G401 (cell line): ENCODE data around the gene C5. TPM values are rescaled to one million over a fixed set of nuclear protein-coding genes. Genes with fewer than 3 reads are reported as not detected.

ENCODE experiments used
- DNase-seq: peaks from one replicate; pipeline ENCODE4 v3.0.0-alpha.2; 2015; ENCODE audit warnings: low spot score
- in situ Hi-C: cut with HindIII; loops from 2 replicates; pipeline ENCODE4 v1.10.0; 2016; ENCODE audit warnings: low sequenced_read_pairs, mixed read lengths
- total RNA-seq: library from RNA; depleted of rRNA; stranded (reverse); fragments of >200 nt; shearing (Covaris generic); gene quantifications from 2 replicates; pipeline ENCODE4 v1.2.3, GENCODE V29; 2014; rRNA removed

C5 gene
- total RNA-seq, 1 experiment from 2014 or later: 20.7 TPM

- in situ Hi-C loops: no loop called here
Observed at GRCh38 chr9:120902569-120903535, 147.2 kb downstream of the C5 start.

More at GRCh38 chr9:120902569-120903535, 147.2 kb downstream of the C5 start:
- DNase-seq: no peak

Other genes starting within 250 kb of the C5 start
- 21.5 and 27.9 TPM in 2 replicates for gene PSMD5, start 207.4 kb downstream of the C5 start, total RNA-seq
- 60.2 and 66.5 TPM in 2 replicates for gene PHF19, start 173.1 kb downstream of the C5 start, total RNA-seq
- gene TRAF1, start 123.5 kb downstream of the C5 start, total RNA-seq: 0.49 and 0.85 TPM in 2 replicates
- 4.4 and 9.6 TPM in 2 replicates for gene CNTRL, start 24.7 kb upstream of the C5 start, total RNA-seq
- 23.8 and 32.8 TPM in 2 replicates for gene RAB14, start 151.6 kb upstream of the C5 start, total RNA-seq
- 333 and 366 TPM in 2 replicates for gene GSN, start 217.9 kb upstream of the C5 start, total RNA-seq